GM20431 (cell line): ENCODE data around the gene TULP4.

Source experiments
- in situ Hi-C: fragments of 300-500 bp; cut with MseI, MboI; formaldehyde crosslinking; loops from one replicate; pipeline ENCODE4 v1.15.0; 2020; ENCODE audit warnings: low sequenced_read_pairs; ENCODE audit not compliant: unreplicated experiment

The TULP4 gene, protein sequence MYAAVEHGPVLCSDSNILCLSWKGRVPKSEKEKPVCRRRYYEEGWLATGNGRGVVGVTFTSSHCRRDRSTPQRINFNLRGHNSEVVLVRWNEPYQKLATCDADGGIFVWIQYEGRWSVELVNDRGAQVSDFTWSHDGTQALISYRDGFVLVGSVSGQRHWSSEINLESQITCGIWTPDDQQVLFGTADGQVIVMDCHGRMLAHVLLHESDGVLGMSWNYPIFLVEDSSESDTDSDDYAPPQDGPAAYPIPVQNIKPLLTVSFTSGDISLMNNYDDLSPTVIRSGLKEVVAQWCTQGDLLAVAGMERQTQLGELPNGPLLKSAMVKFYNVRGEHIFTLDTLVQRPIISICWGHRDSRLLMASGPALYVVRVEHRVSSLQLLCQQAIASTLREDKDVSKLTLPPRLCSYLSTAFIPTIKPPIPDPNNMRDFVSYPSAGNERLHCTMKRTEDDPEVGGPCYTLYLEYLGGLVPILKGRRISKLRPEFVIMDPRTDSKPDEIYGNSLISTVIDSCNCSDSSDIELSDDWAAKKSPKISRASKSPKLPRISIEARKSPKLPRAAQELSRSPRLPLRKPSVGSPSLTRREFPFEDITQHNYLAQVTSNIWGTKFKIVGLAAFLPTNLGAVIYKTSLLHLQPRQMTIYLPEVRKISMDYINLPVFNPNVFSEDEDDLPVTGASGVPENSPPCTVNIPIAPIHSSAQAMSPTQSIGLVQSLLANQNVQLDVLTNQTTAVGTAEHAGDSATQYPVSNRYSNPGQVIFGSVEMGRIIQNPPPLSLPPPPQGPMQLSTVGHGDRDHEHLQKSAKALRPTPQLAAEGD (N-terminal part only)

DNA sequence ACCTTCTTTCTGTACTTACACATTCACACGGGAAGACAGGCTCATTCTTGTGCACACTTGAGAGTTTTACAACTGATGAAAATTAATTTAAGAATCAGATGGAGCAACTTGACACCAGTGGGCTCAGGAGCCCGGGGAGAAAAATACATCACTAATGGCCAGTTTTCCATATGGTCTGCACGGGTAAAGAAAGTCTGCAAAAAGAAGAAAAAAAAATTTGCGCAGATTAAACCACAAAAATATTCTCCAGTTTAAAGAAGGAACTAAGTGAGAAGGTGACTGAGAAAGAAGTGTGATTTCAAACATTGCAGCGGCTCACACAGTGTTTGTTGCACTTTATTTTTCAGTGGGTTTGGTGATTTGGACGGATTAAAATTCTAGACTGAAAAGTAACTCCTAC is at the start of gene TULP4:
TULP4 (plus strand) TSS at position 301 of the 400 bp plus-strand sequence. CDS start 1,552 bp downstream, outside the sequence.
- in situ Hi-C loops = no loop called here

DNA sequence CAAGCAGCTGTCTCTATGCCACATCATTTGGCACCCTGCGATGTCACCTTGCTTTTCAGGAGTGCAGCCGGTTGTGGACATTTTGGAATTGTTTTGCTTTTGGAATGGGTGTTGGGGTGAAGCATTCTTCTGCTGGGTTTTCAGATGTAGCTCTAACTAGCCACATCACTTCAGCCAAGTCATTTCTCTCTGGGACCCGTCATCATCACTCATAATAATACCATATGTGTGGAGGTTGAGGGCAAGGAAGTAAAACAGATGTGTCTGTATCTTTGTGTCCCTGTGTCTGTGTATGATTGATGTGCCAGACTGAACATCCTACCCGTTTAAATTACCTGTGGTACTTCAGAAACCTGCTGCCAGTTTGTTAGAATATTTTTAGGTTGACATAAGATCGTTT is 49.5 kb upstream of the TULP4 start:
- in situ Hi-C loops = no loop called here

DNA sequence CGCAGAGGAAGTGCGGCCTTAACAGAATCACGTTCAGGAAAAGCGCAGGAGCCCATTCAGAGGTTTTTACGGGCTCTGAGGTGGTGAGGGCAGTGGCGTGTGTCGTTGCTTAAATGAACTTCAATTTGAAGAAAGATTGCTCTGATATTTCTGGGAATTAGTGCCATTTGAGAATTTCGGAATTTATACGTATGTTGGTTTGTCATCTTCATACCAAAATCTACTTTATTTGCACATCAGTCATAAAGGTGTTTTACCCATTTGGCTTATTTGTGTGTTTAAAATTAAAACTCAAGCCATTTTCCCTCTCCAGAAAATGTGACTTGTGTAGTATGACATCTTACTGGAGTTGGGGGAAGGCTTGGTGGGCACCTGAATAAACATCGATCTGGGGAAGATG is 48.1 kb upstream of the TULP4 start:
- in situ Hi-C loops = no loop called here

DNA sequence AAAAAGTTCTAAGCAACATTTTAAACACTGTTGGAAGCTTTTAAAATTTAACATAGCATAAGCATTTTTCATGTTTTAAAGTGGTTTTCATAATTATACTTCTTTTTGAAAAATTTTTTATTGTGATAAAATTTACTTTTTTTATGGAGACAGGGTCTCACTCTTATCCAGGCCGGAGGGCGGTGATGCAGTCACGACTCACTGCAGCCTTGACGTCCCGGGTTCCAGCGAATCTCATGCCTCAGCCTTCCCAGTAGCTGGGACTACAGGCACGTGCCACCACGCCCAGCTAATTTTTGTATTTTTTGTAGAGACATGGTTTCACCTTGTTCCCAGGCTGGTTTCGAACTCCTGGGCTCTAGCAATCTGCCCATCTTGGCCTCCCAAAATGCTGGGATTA is 46.1 kb upstream of the TULP4 start:
- in situ Hi-C loops = no loop called here

DNA sequence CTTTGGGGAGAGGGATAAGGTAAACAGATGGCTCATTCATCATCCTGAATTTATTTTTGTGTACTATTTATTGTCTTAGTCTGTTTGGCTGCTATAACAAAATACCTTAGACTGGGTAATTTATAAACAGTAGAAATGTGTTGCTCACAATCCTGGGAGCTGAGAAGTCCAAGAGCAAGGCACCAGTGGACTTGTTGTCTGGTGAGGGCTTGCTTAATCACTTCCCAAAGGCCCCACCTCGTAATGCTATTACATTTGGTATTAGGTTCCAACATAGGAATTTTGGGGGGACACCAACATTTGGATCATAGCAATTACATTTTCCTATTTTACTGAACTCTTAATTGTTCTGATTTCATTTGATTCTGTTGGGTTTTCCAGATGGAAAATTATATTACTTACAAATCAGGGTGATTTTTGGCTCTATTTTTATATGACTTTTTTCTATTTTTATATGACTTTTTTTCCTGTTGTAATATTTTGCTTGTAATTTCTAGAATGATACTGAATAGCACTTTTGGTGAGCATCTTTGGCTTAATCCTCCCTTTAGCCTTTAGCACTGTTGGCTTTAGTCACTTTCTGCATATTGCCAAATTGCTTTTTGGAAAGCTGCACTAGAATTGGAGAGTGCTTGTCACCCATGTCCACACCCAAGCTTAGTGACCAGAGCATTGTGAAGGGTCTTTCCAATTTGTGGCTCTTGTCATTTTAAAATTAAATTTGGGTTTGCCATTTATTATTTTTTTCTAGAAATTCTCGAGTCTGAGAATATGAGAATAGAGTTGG is 43.7 kb upstream of the TULP4 start:
- in situ Hi-C loops = no loop called here

DNA sequence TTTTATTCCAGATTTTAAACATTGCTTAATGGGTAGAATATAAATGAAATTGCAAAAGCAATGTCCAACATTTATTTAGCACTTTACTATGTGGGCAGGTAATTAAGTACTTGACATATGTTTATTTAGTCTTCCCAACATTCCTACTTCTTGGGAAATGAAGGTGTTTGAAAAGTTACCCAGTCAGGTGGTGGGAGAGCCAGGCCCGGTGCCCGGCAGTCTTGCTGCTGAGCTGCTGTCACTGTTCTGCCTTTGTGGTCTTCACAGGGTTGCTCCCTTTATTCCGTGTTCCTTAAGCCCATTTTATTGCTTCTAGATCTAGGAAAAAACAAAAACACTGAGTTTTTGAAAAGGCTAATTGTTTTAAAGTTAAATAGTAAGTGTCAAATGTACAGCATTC is 42.6 kb upstream of the TULP4 start:
- in situ Hi-C loops = no loop called here

DNA sequence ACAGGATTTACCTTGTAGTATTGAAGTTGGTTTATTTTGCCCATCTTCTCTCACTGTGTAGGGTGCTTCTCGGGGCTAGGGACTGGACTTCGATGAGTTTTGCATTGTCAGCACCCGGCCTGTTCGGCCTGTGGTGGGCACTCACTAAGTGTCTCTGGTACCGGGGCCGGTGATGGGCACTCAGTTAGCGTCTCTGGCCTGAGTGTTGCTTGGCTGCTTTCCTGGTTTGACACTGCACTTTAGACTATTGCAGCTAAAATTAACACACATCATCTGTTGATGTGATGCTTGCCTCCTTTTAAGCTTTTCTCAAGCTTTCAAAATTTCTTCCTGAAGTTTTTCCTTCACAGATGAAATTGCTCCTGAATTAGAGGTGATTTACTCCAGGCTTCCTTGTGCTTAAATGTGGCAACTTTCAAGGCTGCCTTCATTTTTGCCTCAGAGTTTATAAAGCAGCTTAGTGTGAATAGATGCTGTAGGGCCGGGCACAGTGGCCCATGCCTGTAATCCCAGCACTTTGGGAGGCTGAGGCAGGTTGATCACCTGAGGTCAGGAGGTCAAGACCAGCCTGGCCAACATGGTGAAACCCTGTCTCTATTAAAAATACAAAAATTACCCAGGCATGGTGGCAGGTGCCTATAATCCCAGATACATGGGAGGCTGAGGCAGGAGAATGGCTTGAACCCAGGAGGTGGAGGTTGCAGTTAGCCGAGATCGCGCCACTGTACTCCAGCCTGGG is 41.7 kb upstream of the TULP4 start:
- in situ Hi-C loops = no loop called here

DNA sequence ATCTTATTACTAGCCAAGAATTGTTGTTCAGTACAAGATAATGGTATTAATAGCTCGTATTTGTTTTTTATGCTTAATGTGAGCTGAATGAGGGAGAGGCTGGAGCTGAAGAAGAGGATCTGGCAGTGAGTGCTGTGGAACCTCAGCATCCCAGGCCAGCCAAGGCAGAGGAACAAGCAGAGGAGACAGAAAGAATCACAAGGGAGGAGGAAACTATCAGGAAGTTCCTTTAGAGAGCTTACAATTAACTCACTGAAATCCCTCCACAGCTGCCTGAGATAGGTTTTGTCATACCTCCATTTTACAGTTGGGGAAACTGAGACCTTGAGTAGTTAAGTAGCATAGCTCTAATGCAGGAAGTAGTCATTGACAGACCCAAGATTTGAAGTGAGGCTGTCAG is 39.9 kb upstream of the TULP4 start:
- in situ Hi-C loops = no loop called here

DNA sequence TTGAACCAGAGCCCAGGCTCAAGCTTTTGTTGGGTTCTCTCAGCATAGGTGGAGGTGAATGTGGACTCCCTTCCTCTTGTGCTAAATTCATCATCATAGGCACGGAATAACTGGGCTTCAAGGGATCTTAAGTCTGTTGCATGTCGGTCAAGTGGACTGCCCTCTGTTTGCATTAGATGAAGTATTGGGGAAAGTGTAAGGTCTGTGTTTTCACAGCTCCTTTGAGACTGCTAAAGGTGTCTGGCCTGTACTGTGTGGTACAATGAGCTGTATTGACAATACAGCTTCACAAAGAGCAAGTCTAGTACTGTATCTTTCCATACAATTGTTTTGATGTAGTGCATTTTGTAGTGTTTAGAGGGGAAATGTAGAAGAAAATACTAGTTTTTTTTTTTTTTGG is 34.3 kb upstream of the TULP4 start:
- in situ Hi-C loops = no loop called here

DNA sequence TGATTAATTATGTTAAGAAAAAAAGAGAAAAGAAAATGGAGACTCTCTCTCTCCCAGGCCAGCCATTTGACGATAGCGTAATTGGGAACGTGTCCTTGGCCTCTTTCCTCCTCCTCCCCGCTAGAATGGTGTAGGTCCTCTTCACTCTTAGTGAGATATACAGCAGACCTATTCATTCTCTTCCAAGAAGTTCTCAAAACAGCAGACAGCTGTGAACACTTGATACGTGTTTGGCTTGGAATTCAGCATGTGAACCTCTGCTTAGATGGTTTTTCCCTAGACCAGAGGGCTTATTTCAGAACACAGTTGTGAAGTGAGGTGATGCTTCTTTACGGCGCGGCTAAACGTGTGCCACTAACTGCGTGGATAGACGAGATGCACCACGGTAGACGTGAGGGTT is 32.6 kb upstream of the TULP4 start:
- in situ Hi-C loops = no loop called here

DNA sequence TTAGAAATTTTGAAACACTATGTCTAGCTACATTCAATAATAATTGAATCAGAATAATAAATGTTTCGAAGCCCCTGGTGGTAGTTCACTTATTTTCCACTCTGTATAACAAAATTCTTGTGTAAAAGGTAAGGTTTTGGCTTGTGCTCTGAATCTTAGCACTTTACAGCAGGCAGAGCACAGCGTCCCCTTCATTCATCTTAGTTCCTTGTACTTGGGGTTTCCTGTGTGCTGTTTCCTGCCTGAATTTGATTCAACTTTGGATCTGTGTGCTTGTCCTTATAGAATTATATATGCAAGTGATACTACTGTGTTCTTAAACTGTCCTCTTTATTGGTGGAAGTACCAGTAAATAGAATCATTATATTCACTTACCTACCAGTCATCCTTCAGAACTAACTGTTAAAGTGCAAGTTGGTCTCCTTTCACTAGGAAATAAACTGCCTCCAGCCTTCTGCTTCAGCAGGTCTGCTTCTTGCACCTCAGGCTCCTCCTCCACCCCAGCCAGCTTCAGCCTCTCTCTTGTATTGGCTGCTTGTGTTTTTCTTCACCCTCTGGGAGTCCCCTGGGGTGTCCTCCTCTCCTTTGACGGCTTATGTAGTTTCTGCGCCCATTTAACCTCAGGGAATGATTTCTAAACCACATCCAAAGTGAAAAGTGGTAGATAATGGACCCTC is 28.8 kb upstream of the TULP4 start:
- in situ Hi-C loops = no loop called here

DNA sequence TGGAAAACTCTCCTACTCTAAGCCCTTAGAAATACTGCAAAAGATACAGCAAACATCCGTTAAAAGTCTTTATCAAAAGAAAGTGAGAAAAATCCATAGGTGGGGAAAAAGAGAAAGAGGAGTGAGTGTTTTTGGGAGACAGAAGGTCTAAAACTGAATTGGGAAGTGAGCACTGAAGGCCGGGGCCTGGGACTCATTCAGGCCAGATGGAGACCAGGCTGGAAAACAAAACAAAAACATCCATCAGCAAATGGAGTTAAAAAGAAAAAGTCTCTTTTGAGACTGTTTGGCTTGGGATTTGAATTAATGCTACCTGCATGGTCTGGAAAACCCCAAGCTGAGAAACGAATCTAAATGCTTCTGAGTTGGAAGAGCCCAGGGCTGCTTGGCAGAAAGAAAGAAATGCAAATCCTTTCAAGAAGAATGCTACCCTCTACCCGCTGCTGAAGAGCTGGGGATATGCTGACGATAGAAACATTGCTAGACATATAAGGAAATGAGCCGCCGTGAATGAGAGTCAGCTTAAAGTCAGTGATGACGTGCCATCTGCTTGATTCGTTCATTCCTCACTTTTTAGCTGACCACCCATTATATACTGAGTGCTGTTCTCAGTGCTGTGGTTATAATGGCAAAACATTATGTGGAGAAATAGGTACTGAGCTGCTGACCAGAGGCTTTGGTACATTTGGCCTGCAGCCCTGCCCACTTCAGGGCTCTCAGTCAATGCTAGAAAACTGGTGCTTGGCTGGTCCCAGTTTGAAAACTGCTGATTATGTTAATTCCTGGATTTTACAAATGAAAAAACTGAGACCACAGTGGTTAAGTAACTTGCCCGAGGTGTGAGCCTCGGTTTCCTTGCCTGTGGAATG is 28.0 kb upstream of the TULP4 start:
- in situ Hi-C loops = no loop called here

DNA sequence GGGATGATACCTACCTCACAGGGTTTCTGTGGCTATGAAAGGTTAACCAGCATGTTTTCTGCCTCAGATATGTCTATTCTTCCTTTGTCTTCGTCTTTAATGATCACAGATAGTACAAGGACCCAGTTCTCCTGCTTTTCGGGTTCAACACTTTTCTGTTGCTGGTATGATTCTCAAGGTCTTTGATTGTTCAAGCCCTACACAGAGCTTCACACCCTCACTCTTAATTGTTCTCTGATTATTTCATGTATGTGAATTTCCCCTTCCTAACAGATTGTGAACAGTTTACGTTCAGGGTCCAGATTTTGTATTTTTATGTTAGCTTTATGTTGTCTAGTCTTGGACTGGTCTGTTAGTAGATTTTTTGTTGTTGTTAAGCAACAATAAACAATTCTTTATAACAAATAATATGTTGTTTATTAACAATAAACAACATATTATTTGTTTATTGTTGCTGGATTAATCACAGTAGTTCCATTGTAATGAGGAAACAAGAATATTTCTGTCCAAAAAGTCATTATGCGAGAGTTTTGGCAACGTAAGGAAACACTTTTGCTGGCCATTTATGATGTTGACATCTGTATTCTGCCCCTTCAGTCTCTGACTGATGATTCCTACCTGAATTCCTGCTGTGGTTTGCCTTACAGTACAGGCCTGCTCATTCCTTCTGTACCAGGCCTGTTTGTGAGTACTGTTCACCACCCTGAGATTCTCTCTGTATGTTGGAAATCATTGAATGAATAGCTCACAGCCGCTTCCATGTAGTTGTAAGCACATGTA is 27.2 kb upstream of the TULP4 start:
- in situ Hi-C loops = no loop called here

DNA sequence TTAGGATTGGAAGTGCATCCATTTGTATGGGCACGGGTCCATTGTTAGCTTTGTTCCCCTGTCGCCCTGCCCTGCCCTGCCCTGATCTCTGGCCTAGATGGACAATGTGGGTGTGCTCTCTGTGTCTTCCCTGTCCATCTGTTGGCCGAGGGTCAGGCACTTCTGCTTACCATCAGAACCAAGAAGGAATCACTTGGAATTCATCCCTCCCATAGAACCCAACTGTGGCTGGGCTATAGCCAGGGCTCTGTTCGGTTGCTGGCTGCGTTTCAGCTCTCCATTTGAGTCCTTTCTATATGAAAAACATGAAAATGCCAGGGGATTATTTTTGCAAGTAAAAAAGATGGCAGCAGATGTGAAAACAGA is 26.6 kb upstream of the TULP4 start:
- in situ Hi-C loops = no loop called here

DNA sequence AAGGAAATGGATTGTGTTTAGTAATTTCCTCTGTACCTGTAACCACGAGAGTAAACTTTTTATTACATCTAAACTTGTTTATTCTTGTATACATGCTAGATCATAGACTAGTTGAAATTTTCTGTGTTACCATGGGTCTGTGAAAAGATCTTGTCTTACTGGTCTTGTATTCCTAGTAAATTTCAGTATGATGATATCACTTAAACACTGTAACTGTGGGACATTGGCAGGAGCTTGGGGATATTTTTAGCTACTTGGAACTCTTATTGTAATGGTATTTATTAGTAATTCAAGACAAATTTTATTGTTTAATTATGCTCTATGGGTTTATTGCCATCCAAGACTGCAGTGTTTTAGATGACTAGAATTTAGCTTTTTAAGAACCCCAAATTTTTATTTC is 25.9 kb upstream of the TULP4 start:
- in situ Hi-C loops = no loop called here

DNA sequence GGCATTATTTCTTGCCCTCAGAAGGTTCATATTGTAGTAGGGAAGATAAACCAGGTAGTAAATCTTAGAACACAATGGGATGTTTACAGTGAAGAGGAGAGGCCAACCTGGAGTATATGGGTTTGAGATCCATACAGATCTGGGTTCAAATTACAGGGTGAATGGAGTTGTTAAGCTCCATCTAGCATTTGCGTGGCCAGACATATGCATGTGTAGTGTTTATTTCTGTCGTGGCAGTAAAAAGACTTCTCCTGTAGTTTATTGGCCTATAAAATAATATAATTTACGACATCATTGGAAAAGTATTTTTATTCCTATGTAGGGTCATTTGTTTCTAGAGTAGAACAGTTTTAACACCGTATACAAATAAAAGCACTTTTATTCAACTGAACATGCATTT is 25.2 kb upstream of the TULP4 start:
- in situ Hi-C loops = no loop called here

DNA sequence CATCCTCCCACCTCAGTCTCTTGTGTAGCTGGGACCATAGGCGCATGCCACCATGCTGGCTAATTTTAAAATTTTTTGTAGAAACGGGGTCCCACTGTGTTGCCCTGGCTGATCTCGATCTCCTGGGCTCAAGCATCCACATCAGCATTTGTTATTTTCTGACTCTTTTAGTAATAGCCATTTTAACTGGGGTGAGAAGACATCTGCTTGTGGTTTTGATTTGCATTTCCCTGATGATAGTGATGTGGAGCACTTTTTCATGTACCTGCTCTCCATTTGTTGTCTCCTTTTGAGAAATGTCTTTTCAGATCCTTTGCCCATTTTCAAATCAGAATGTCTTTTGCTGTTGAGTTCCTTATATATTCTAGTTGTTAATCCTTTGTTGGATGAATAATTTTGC is 22.2 kb upstream of the TULP4 start:
- in situ Hi-C loops = no loop called here

DNA sequence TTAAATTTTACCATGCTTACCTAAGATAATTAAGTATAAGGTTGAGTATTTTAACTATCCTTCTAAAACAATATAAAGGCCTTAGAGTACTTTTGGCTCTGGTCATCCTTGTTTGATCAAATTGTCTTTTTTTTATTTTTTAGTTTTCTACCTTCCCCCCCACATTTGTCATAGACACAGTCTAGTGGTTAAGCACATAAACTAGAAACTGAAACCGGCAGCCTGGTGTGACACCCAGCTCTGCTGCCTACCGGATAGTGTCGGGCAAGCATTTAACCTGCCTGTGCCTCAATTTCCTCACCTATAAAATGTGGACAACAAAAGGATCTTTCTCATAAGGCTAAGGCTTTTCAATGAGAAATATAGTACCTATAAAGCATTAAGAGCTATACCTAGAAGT is 21.6 kb upstream of the TULP4 start:
- in situ Hi-C loops = no loop called here
